ENCODE measurements around the gene RPLP2. TPM values are rescaled to one million over a fixed set of nuclear protein-coding genes. Genes with fewer than 3 reads are reported as not detected.

RPLP2 gene
- total RNA-seq, 1 experiment from 2014 or later: 2,582 TPM

- no peak for TF ChIP-seq USF2 (CRISPR knock-in tag; IDR thresholded peaks at IDR 0.05)
Observed at GRCh38 chr11:815675-816432, 6.1 kb downstream of the RPLP2 start (continued).

- TF ChIP-seq CDX4 (CRISPR knock-in tag; IDR thresholded peaks at IDR 0.05; ENCODE audit: borderline replicate concordance) (no peak), ZNF425 (CRISPR knock-in tag; conservative IDR thresholded peaks at IDR 0.05) (no peak), JUN (CRISPR knock-in tag; IDR thresholded peaks at IDR 0.05) (no peak), USF1 (CRISPR knock-in tag; IDR thresholded peaks at IDR 0.05) (no peak)
- CTCF ChIA-PET: interaction anchor here (1.0 to 1.6 kb wide), 4 partner anchors 13 to 33 kb away, joined by 3 to 8 read pairs (median 4); no protein-coding TSS in a partner anchor
- ATAC-seq (peak; percentile 9), DNase-seq (ENCODE audit: low spot score) (no peak)
- POLR2A ChIA-PET: interaction anchor here (1.0 kb wide), 1 partner anchor 27 kb away, joined by 4 read pairs; the partner anchor contains the start of genes POLR2L and TSPAN4
- Mint-ChIP-seq H3K4me3 (no peak overlapping the region), H3K9me3 (no peaks in the 10 kb centered on the region), H3K36me3 (peaks cover 16% of the 10 kb centered on the region), H3K4me1 (peaks cover 15% of the 10 kb centered on the region), H3K27ac (no peak overlapping the region), H3K27me3 (ENCODE audit: low read depth) (no peaks in the 10 kb centered on the region)
Observed at GRCh38 chr11:816433-816779, 6.6 kb downstream of the RPLP2 start.

GRCh38 chr11:818396-819128 lies 8.8 kb downstream of the RPLP2 start, which contains the start of gene PNPLA2:
Gene PNPLA2, plus strand, starts transcription at chr11:818914. Its CDS starts 805 bp downstream, at chr11:819719.
- DNase-seq (ENCODE audit: low spot score): peak; percentile 36
- POLR2A ChIA-PET: interaction anchor here (1.1 to 3.4 kb wide), 6 partner anchors 10 to 29 kb away, joined by 3 to 38 read pairs (median 8); partner anchors contain the start of genes CD151, CEND1, CRACR2B and RPLP2
- Mint-ChIP-seq H3K36me3 (no peaks in the 10 kb centered on the region), H3K27ac (no peak within 1 kb of the TSS), H3K27me3 (ENCODE audit: low read depth) (no peaks in the 10 kb centered on the region), H3K4me3 (peak within 1 kb of the TSS; percentile 72), H3K4me1 (peaks cover 5% of the 10 kb centered on the region), H3K9me3 (no peaks in the 10 kb centered on the region)
- peak; percentile 2 for ATAC-seq
- CTCF ChIA-PET: interaction anchor here (1.0 to 2.7 kb wide), 10 partner anchors 10 to 243 kb away, joined by 3 to 26 read pairs (median 4); partner anchors contain the start of genes AP2A2 and CRACR2B
- no peak for TF ChIP-seq ZNF512 (CRISPR knock-in tag; IDR thresholded peaks at IDR 0.05; ENCODE audit: borderline replicate concordance)
- no peak for TF ChIP-seq AFF4 (CRISPR knock-in tag; IDR thresholded peaks at IDR 0.05; ENCODE audit: borderline replicate concordance)
- no peak for TF ChIP-seq FOXJ3 (CRISPR knock-in tag; IDR thresholded peaks at IDR 0.05; ENCODE audit: borderline replicate concordance)
- TF ChIP-seq IRF2 (CRISPR knock-in tag; IDR thresholded peaks at IDR 0.05; ENCODE audit: borderline replicate concordance, low read depth): no peak
- TF ChIP-seq PRRX2 (CRISPR knock-in tag; IDR thresholded peaks at IDR 0.05): no peak
- TF ChIP-seq ZNF671 (CRISPR knock-in tag; IDR thresholded peaks at IDR 0.05): no peak
- no peak for TF ChIP-seq ZNF121 (CRISPR knock-in tag; IDR thresholded peaks at IDR 0.05)
- no peak for TF ChIP-seq NFYB (CRISPR knock-in tag; conservative IDR thresholded peaks at IDR 0.05; ENCODE audit: low read depth)
- no peak for TF ChIP-seq NR1H2 (CRISPR knock-in tag; IDR thresholded peaks at IDR 0.05)
- no peak for TF ChIP-seq USF1 (CRISPR knock-in tag; IDR thresholded peaks at IDR 0.05)
- no peak for TF ChIP-seq FOXP4 (CRISPR knock-in tag; IDR thresholded peaks at IDR 0.05)
- no peak for TF ChIP-seq MXD4 (CRISPR knock-in tag; IDR thresholded peaks at IDR 0.05; ENCODE audit: borderline replicate concordance)
